Heart left ventricle (tissue), 16 donors: ENCODE results near the gene PISD. TPM values are rescaled to one million over a fixed set of nuclear protein-coding genes. Genes with fewer than 3 reads are reported as not detected.

ENCODE experiments used
- ATAC-seq, 4 donors: fragments of 200-7000 bp; cut with Tn5 transposase; one replicate each; pipeline ENCODE4 v1.9.1; 2020 to 2022; ENCODE audit warnings: moderate library complexity in 4 of 4, mild to moderate bottlenecking in 3 of 4, moderate number of reproducible peaks in 1 of 4
- DNase-seq, 5 donors: peaks; one replicate each; pipeline ENCODE4 v3.0.0-alpha.2; 2020
- H3K27ac ChIP-seq, 12 donors: fragments of 200-600 bp; sonication (generic) in 4 of 12; one replicate each; pipeline versions ENCODE4 v1.5.0 to v1.8.0; 2016 to 2022; ENCODE audit warnings: mild to moderate bottlenecking in 2 of 12
- H3K27me3 ChIP-seq, 9 donors: fragments of 200-600 bp; sonication (generic) in 2 of 9; one replicate each; pipeline versions ENCODE4 v1.5.1 to v1.8.0; 2016 to 2022; ENCODE audit warnings: mild to moderate bottlenecking in 3 of 9
- H3K36me3 ChIP-seq, 9 donors: fragments of 200-600 bp; sonication (generic) in 2 of 9; one replicate each; pipeline versions ENCODE4 v1.5.0 to v1.8.0; 2018 to 2022; ENCODE audit warnings: mild to moderate bottlenecking in 2 of 9
- H3K4me1 ChIP-seq, 12 donors: fragments of 200-600 bp; sonication (generic) in 4 of 12; one replicate each; pipeline versions ENCODE4 v1.5.0 to v1.8.0; 2016 to 2022; ENCODE audit warnings: mild to moderate bottlenecking in 3 of 12
- H3K4me3 ChIP-seq, 12 donors: fragments of 200-600 bp; sonication (generic) in 4 of 12; one replicate each; pipeline versions ENCODE4 v1.5.0 to v1.8.0; 2017 to 2022; ENCODE audit warnings: mild to moderate bottlenecking in 9 of 12, moderate library complexity in 4 of 12
- H3K9me3 ChIP-seq, 12 donors: fragments of 200-600 bp; sonication (generic) in 4 of 12; one replicate each; pipeline versions ENCODE4 v1.5.0 to v1.8.0; 2016 to 2022; ENCODE audit warnings: mild to moderate bottlenecking in 1 of 12
- CTCF ChIP-seq, 12 donors: fragments of 200-600 bp; sonication (generic) in 4 of 12; IDR thresholded peaks; one replicate each; pipeline versions ENCODE4 v1.5.0 to v1.8.0; 2018 to 2022; ENCODE audit warnings: antibody characterized with exemption in 12 of 12, mild to moderate bottlenecking in 5 of 12
- POLR2A ChIP-seq, 2 donors: fragments of 450-650 bp; IDR thresholded peaks; one replicate each; pipeline ENCODE4 v1.6.1; 2017; ENCODE audit warnings: antibody characterized with exemption in 2 of 2, mild to moderate bottlenecking in 2 of 2, moderate library complexity in 2 of 2
- WGBS, 4 donors: extraction: QIAGEN DNeasy Blood & Tissue Kit in 2 of 4; methylation state at CpG; one replicate each; pipeline versions ENCODE4 v1.1.5 to v1.1.7; 2013 to 2018; 5-methylcytosine and 5-hydroxymethylcytosine counted together
- intact Hi-C, 10 donors: fragments of 100-400 bp; cut with DNase I; formaldehyde crosslinking; loops; one replicate each; pipeline versions ENCODE4 v1.11.1 to v1.14.2; 2022
- polyA plus RNA-seq, 2 donors: library from polyadenylated mRNA; stranded (reverse); fragments of 200-250 nt; gene quantifications; one replicate each; pipeline ENCODE4 v1.2.3, GENCODE V29; 2013
- total RNA-seq, 9 donors: library from RNA; depleted of rRNA in 2 of 9; stranded (reverse); fragments of >200 nt in 2 of 9; fragmentation: NEBNext Ultra II Directional in 3 of 9; extraction: Animal tissue kit (Norgen Biotek cat#: 25700) in 3 of 9; gene quantifications; one replicate each; pipeline versions ENCODE4 v1.1.0 to v1.2.4, GENCODE V29; 2016 to 2023
- donor health status: ischemic (EF 13 %, LVEDD 7.1; RV severe dilation, severe dysfunction).
- donor health status: healthy with polysubstance abuse.
- donor health status: DM: no; HTN: yes; CAD: no.
- donor health status: DM: no; HTN: no; CAD: no.
- donor health status: ischemic (EF 25% LVEDD 6.9; RV normal size, moderate dysfunction).
- donor health status: ischemic (EF 25% LVEDD 5.7; RV mildly dilated, moderate dysfunction).
- donor health status: healthy.
- donor health status: DM: yes; HTN: yes; CAD: no.
- donor health status: ischemic (EF 35%, LVEDD 5.7; RV mildly dilated, moderate dysfunction).
- donor health status: nonischemic (EF 11% LVEDD 7.7; RV severe dilation, severe dysfunction).
- donor health status: DM: yes; HTN: yes; CAD: no.
- donor health status: PGD.
- donor health status: ischemic (EF 29% LVEDD 5.4; RV normal size, mild dysfunction).
- donor health status: nonischemic (EF 23%, LVEDD 6.1; RV moderate dilation, normal function).

Gene PISD
- total and polyA plus RNA-seq, 11 donors: 12.3 to 38.1 (median 17.0) TPM

GRCh38 chr22:31629741-31630184 lies 32.3 kb downstream of the PISD start:
- peak overlapping the region; percentile 81 to 98 (median 91) for H3K27ac ChIP-seq
- DNase-seq (no peak), ATAC-seq (no peak)
- WGBS, 4 donors: 30 to 42% (median 33%) methylated on average over 9 to 14 of the region's 14 CpGs
- intact Hi-C loops: loop anchor here in 8 of 10 donors (2.0 to 10.0 kb wide), 8 partner anchors 69 to 285 kb away; partner anchors contain the start of genes PATZ1 (in 7 of the 8) and SFI1 (in 2 of the 8)
- peaks cover 0 to 7% (median 0%) of the 10 kb centered on the region in 9 donors for H3K36me3 ChIP-seq
- H3K4me1 ChIP-seq: peaks cover 3 to 72% (median 46%) of the 10 kb centered on the region in 12 donors
- TF ChIP-seq POLR2A (IDR thresholded peaks at IDR 0.05) (no peak), CTCF (IDR thresholded peaks at IDR 0.05) (no peak)
- no peaks in the 10 kb centered on the region for H3K9me3 ChIP-seq
- no peaks in the 10 kb centered on the region for H3K27me3 ChIP-seq
- peak overlapping the region; percentile 63 to 95 (median 84) for H3K4me3 ChIP-seq

- DNase-seq (no peak), ATAC-seq (no peak)
- peaks cover 3 to 73% (median 46%) of the 10 kb centered on the region in 12 donors for H3K4me1 ChIP-seq
- H3K9me3 ChIP-seq: no peaks in the 10 kb centered on the region
- WGBS, 4 donors: 90 to 92% (median 91%) methylated on average over 17 of the region's 17 CpGs
- TF ChIP-seq POLR2A (IDR thresholded peaks at IDR 0.05) (no peak), CTCF (IDR thresholded peaks at IDR 0.05) (no peak)
- peak overlapping the region in 5 of 12 donors; percentile 72 to 94 (median 80) for H3K4me3 ChIP-seq
- no peaks in the 10 kb centered on the region for H3K27me3 ChIP-seq
- peaks cover 0 to 7% (median 0%) of the 10 kb centered on the region in 9 donors for H3K36me3 ChIP-seq
- peak overlapping the region in 4 of 12 donors; percentile 91 to 98 (median 96) for H3K27ac ChIP-seq
- intact Hi-C loops: loop anchor here in 1 of 10 donors (5.0 kb wide), 1 partner anchor 282 kb away; the partner anchor contains the start of gene PATZ1
Observed at GRCh38 chr22:31628969-31629708, 32.9 kb downstream of the PISD start.

- intact Hi-C loops: loop anchor here in 1 of 10 donors (5.0 kb wide), 1 partner anchor 281 kb away; the partner anchor contains the start of gene PATZ1
- 74 to 92% (median 79%) methylated on average over 1 of the region's 1 CpG for WGBS, 4 donors
- Histone ChIP-seq H3K27me3 (no peaks in the 10 kb centered on the region), H3K27ac (peak overlapping the region in 2 of 12 donors; percentile 31 to 61), H3K36me3 (peaks cover 0 to 15% (median 0%) of the 10 kb centered on the region in 9 donors), H3K4me1 (peaks cover 3 to 69% (median 44%) of the 10 kb centered on the region in 12 donors), H3K4me3 (no peak overlapping the region), H3K9me3 (no peaks in the 10 kb centered on the region)
- TF ChIP-seq CTCF (IDR thresholded peaks at IDR 0.05): no peak
- no peak for TF ChIP-seq POLR2A (IDR thresholded peaks at IDR 0.05)
- ATAC-seq: no peak
- DNase-seq: no peak
Observed at GRCh38 chr22:31628362-31628761, 33.7 kb downstream of the PISD start.

- Histone ChIP-seq H3K4me3 (no peak overlapping the region), H3K4me1 (peaks cover 3 to 69% (median 43%) of the 10 kb centered on the region in 12 donors), H3K27me3 (no peaks in the 10 kb centered on the region), H3K9me3 (no peaks in the 10 kb centered on the region), H3K36me3 (peaks cover 0 to 26% (median 0%) of the 10 kb centered on the region in 9 donors), H3K27ac (peak overlapping the region in 3 of 12 donors; percentile 31 to 61 (median 34))
- WGBS, 4 donors: 66 to 90% (median 71%) methylated on average over 3 to 8 of the region's 8 CpGs
- ATAC-seq (no peak), DNase-seq (no peak)
- no peak for TF ChIP-seq POLR2A (IDR thresholded peaks at IDR 0.05)
- no peak for TF ChIP-seq CTCF (IDR thresholded peaks at IDR 0.05)
- intact Hi-C loops: loop anchor here in 1 of 10 donors (5.0 kb wide), 1 partner anchor 280 kb away; the partner anchor contains the start of gene PATZ1
Observed at GRCh38 chr22:31627223-31627731, 34.7 kb downstream of the PISD start.
